Liver (tissue), 9 donors: ENCODE results near the gene ARMC9. TPM values are rescaled to one million over a fixed set of nuclear protein-coding genes. Genes with fewer than 3 reads are reported as not detected.

Experiments
- DNase-seq: peaks from one replicate; pipeline ENCODE4 v3.0.0-alpha.2; 2017; ENCODE audit warnings: low spot score
- H3K27ac ChIP-seq, 2 donors: one replicate each; pipeline ENCODE4 v1.7.0; 2013; ENCODE audit warnings: inconsistent platforms in 2 of 2, low read length in 2 of 2, control low read depth in 1 of 2, low read depth in 1 of 2, mild to moderate bottlenecking in 1 of 2
- H3K27me3 ChIP-seq, 4 donors: one replicate each; pipeline versions ENCODE4 v1.6.1 to v1.7.0; 2013; ENCODE audit warnings: low read length in 3 of 4, inconsistent platforms in 1 of 4, mild to moderate bottlenecking in 1 of 4, moderate library complexity in 1 of 4; ENCODE audit not compliant: control insufficient read depth in 4 of 4, insufficient read depth in 4 of 4
- H3K36me3 ChIP-seq, 4 donors: one replicate each; pipeline versions ENCODE4 v1.6.1 to v1.7.0; 2013; ENCODE audit warnings: low read length in 3 of 4, mild to moderate bottlenecking in 3 of 4, low read depth in 1 of 4, moderate library complexity in 1 of 4; ENCODE audit not compliant: control insufficient read depth in 4 of 4, insufficient read depth in 3 of 4
- H3K4me1 ChIP-seq, 4 donors: one replicate each; pipeline versions ENCODE4 v1.6.1 to v1.7.0; 2013; ENCODE audit warnings: low read length in 3 of 4, mild to moderate bottlenecking in 3 of 4, moderate library complexity in 1 of 4; ENCODE audit not compliant: control insufficient read depth in 4 of 4, insufficient read depth in 4 of 4
- H3K4me3 ChIP-seq, 3 donors: one replicate each; pipeline versions ENCODE4 v1.6.1 to v1.7.0; 2013; ENCODE audit warnings: low read length in 3 of 3, control low read depth in 1 of 3, low read depth in 1 of 3, mild to moderate bottlenecking in 1 of 3
- H3K9ac ChIP-seq, 2 donors: one replicate each; pipeline ENCODE4 v1.7.0; 2013; ENCODE audit warnings: low read length in 2 of 2, mild to moderate bottlenecking in 2 of 2, moderate library complexity in 2 of 2, control low read depth in 1 of 2, low read depth in 1 of 2
- H3K9me3 ChIP-seq, 4 donors: one replicate each; pipeline versions ENCODE4 v1.6.1 to v1.7.0; 2013; ENCODE audit warnings: low read length in 3 of 4; ENCODE audit not compliant: control insufficient read depth in 4 of 4
- CTCF ChIP-seq: fragments of 150-350 bp; IDR thresholded peaks from 2 replicates; pipeline ENCODE4 v1.5.1; 2017; ENCODE audit warnings: improper control_type of control experiment, low read depth, low read length; ENCODE audit not compliant: missing input control
- EGR1 ChIP-seq, 2 donors: IDR thresholded peaks; 2 replicates each; pipeline ENCODE4 v1.6.1; 2016 to 2018; ENCODE audit warnings: antibody characterized with exemption in 2 of 2, low read depth in 2 of 2
- FOXA1 ChIP-seq: IDR thresholded peaks from 2 replicates; pipeline ENCODE4 v1.6.1; 2016; ENCODE audit warnings: antibody characterized with exemption
- FOXA2 ChIP-seq: IDR thresholded peaks from 2 replicates; pipeline ENCODE4 v1.6.1; 2016; ENCODE audit warnings: antibody characterized with exemption
- HNF4A ChIP-seq, 2 donors: conservative IDR thresholded peaks; 2 replicates each; pipeline ENCODE4 v1.6.1; 2016; ENCODE audit warnings: antibody characterized with exemption in 2 of 2, mild to moderate bottlenecking in 2 of 2
- HNF4G ChIP-seq: IDR thresholded peaks from 2 replicates; pipeline ENCODE4 v1.6.1; 2016; ENCODE audit warnings: antibody characterized with exemption
- JUND ChIP-seq, 2 donors: IDR thresholded peaks; 2 replicates each; pipeline ENCODE4 v1.6.1; 2016; ENCODE audit warnings: antibody characterized with exemption in 2 of 2
- MAX ChIP-seq: IDR thresholded peaks from 2 replicates; pipeline ENCODE4 v1.6.1; 2016; ENCODE audit warnings: antibody characterized with exemption
- NR2F2 ChIP-seq: IDR thresholded peaks from 2 replicates; pipeline ENCODE4 v1.6.1; 2016; ENCODE audit warnings: antibody characterized with exemption
- RAD21 ChIP-seq, 2 donors: IDR thresholded peaks; 2 replicates each; pipeline ENCODE4 v1.6.1; 2016; ENCODE audit warnings: antibody characterized with exemption in 2 of 2, mild to moderate bottlenecking in 2 of 2
- REST ChIP-seq: IDR thresholded peaks from 2 replicates; pipeline ENCODE4 v1.6.1; 2016; ENCODE audit warnings: antibody characterized with exemption, mild to moderate bottlenecking
- RXRA ChIP-seq, 2 donors: IDR thresholded peaks; 2 replicates each; pipeline ENCODE4 v1.6.1; 2017 to 2018; ENCODE audit warnings: antibody characterized with exemption in 2 of 2, mild to moderate bottlenecking in 1 of 2
- SP1 ChIP-seq: IDR thresholded peaks from 2 replicates; pipeline ENCODE4 v1.6.1; 2018; ENCODE audit warnings: antibody characterized with exemption, mild to moderate bottlenecking
- TAF1 ChIP-seq: conservative IDR thresholded peaks from 2 replicates; pipeline ENCODE4 v1.6.1; 2016; ENCODE audit warnings: antibody characterized with exemption, mild to moderate bottlenecking
- YY1 ChIP-seq: IDR thresholded peaks from 2 replicates; pipeline ENCODE4 v1.6.1; 2016; ENCODE audit warnings: antibody characterized with exemption, mild to moderate bottlenecking
- ZBTB33 ChIP-seq: IDR thresholded peaks from 2 replicates; pipeline ENCODE4 v1.6.1; 2016; ENCODE audit warnings: antibody characterized with exemption
- WGBS: extraction: QIAGEN DNeasy Blood & Tissue Kit; methylation state at CpG from one replicate; pipeline ENCODE4 v1.1.7; 2013; 5-methylcytosine and 5-hydroxymethylcytosine counted together
- polyA plus RNA-seq, 2 donors: library from polyadenylated mRNA; stranded (reverse) in 1 of 2; unstranded in 1 of 2; fragments of 200-250 nt in 1 of 2; fragments of >200 nt in 1 of 2; fragmentation: Nextera tagmentation in 1 of 2; extraction: Ambion mirVana in 1 of 2; gene quantifications; one replicate each; pipeline versions ENCODE4 v1.2.1 to v1.2.3, GENCODE V29; 2013 to 2015
- total RNA-seq, 2 donors: library from RNA; depleted of rRNA; stranded (reverse); fragments of >200 nt; gene quantifications; one replicate each; pipeline ENCODE4 v1.2.3, GENCODE V29; 2014
- donor health status: healthy.
- donor health status: healthy.
- donor health status: healthy.
- donor health status: healthy.
- donor health status: healthy.

The ARMC9 gene
- total and polyA plus RNA-seq, 4 donors: 1.1 to 2.3 (median 1.8) TPM

GRCh38 chr2:231312066-231312465, 113.6 kb downstream of the ARMC9 start:
- TF ChIP-seq NR2F2: no peak
- TF ChIP-seq EGR1 (IDR thresholded peaks at IDR 0.05; ENCODE audit: low read depth in 2 of 2): no peak
- TF ChIP-seq MAX: no peak
- no peak for TF ChIP-seq SP1
- TF ChIP-seq CTCF: no peak
- no peak for TF ChIP-seq REST
- TF ChIP-seq HNF4A (conservative IDR thresholded peaks at IDR 0.05): no peak
- no peak for TF ChIP-seq JUND (IDR thresholded peaks at IDR 0.05)
- TF ChIP-seq FOXA2: no peak
- no peak for TF ChIP-seq RXRA (IDR thresholded peaks at IDR 0.05)
- TF ChIP-seq TAF1: no peak
- 93% methylated on average over 5 of the region's 5 CpGs for WGBS
- H3K27me3 ChIP-seq: no peaks in the 10 kb centered on the region
- no peak overlapping the region for H3K27ac ChIP-seq
- no peaks in the 10 kb centered on the region for H3K4me1 ChIP-seq
- no peak for DNase-seq
- no peaks in the 10 kb centered on the region for H3K36me3 ChIP-seq
- H3K9me3 ChIP-seq: no peaks in the 10 kb centered on the region
- H3K4me3 ChIP-seq: no peak overlapping the region
- no peak overlapping the region for H3K9ac ChIP-seq

- no peak for TF ChIP-seq FOXA1
- TF ChIP-seq ZBTB33: no peak
- no peak for TF ChIP-seq MAX
- no peak for TF ChIP-seq REST
- no peak for TF ChIP-seq FOXA2
- TF ChIP-seq RAD21 (IDR thresholded peaks at IDR 0.05): no peak
- no peak for TF ChIP-seq EGR1 (IDR thresholded peaks at IDR 0.05; ENCODE audit: low read depth in 2 of 2)
- TF ChIP-seq YY1: no peak
- TF ChIP-seq RXRA (IDR thresholded peaks at IDR 0.05): no peak
- no peak for TF ChIP-seq TAF1
- no peak for TF ChIP-seq HNF4G
- no peak for TF ChIP-seq HNF4A (conservative IDR thresholded peaks at IDR 0.05)
- 87% methylated on average over 3 of the region's 3 CpGs for WGBS
- H3K27ac ChIP-seq: no peak overlapping the region
- DNase-seq: no peak
- H3K9ac ChIP-seq: no peak overlapping the region
- H3K9me3 ChIP-seq: no peaks in the 10 kb centered on the region
- no peaks in the 10 kb centered on the region for H3K4me1 ChIP-seq
- no peaks in the 10 kb centered on the region for H3K27me3 ChIP-seq
- no peak overlapping the region for H3K4me3 ChIP-seq
- no peaks in the 10 kb centered on the region for H3K36me3 ChIP-seq
Measured at GRCh38 chr2:231315896-231316295, 117.5 kb downstream of the ARMC9 start.
